Effector memory CD8-positive, alpha-beta T cell (primary cell): ENCODE measurements around the gene DCD.
"Not testable (repeated sequence)": the region's sequence is repeated elsewhere in the genome, so short reads cannot be mapped to it uniquely, and the experiment has no call there.

Experiments used
- ATAC-seq: fragments of 150-1000 bp; cut with Tn5 transposase; replicated peaks from 2 replicates; pipeline ENCODE4 v1.10.0; 2021; ENCODE audit warnings: mild to moderate bottlenecking, moderate library complexity
- DNase-seq, 3 experiments: peaks; one replicate each; pipeline ENCODE4 v3.0.0; 2021
- H3K27ac Mint-ChIP-seq, 2 donors: one replicate each; pipeline ENCODE4 v1.8.0; 2022; ENCODE audit warnings: mild to moderate bottlenecking in 2 of 2, mixed read lengths in 2 of 2, moderate library complexity in 2 of 2
- H3K27me3 Mint-ChIP-seq, 2 donors: one replicate each; pipeline ENCODE4 v1.8.0; 2022; ENCODE audit warnings: mixed read lengths in 2 of 2
- H3K36me3 Mint-ChIP-seq: one replicate; pipeline ENCODE4 v1.8.0; 2022; ENCODE audit warnings: mild to moderate bottlenecking, moderate library complexity, mixed read lengths; ENCODE audit not compliant: insufficient read depth
- H3K4me1 Mint-ChIP-seq, 2 donors: one replicate each; pipeline ENCODE4 v1.8.0; 2022; ENCODE audit warnings: low read depth in 2 of 2, mixed read lengths in 2 of 2
- H3K4me3 Mint-ChIP-seq, 2 donors: one replicate each; pipeline ENCODE4 v1.8.0; 2022; ENCODE audit warnings: mild to moderate bottlenecking in 2 of 2, mixed read lengths in 2 of 2, moderate library complexity in 2 of 2
- H3K9me3 Mint-ChIP-seq, 2 donors: one replicate each; pipeline ENCODE4 v1.8.0; 2022; ENCODE audit warnings: mixed read lengths in 2 of 2

Gene DCD

DNA sequence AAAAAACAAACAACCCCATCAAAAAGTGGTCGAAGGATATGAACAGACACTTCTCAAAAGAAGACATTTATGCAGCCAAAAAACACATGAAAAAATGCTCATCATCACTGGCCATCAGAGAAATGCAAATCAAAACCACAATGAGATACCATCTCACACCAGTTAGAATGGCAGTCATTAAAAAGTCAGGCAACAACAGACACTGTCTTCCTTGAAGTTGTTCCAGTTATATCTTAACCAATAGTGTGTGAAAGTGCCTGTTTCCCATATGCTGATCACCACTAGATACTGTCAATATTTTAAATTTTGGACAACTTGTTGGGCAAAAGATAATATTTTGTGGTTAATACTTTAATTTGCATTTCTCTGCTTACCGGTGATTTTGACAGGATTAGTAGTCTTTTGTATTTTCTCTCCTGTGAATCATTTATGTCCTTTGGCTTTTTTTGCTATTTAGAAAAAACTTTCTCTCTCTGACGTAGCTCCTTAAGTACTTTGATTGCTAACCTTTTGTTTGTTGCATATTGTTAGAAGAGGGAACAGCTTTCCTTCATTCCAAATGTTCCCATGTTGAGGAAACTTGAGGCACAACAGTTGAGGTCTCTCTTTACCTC lies 17.0 kb upstream of the DCD start:
- ATAC-seq, DNase-seq, H3K4me1 Mint-ChIP-seq, H3K36me3 Mint-ChIP-seq, H3K27ac Mint-ChIP-seq, H3K4me3 Mint-ChIP-seq, H3K9me3 Mint-ChIP-seq: not testable (repeated sequence)
- H3K27me3 Mint-ChIP-seq, result peaks cover 24 to 29% of the 10 kb centered on the region in 2 donors

GRCh38 chr12:54663603-54664002 lies 15.4 kb upstream of the DCD start:
- no peaks in the 10 kb centered on the region for H3K9me3 Mint-ChIP-seq
- ATAC-seq (no peak), DNase-seq (no peak)
- H3K27me3 Mint-ChIP-seq, result peaks cover 23 to 33% of the 10 kb centered on the region in 2 donors
- no peak overlapping the region for H3K27ac Mint-ChIP-seq
- peaks cover 0 to under 1% of the 10 kb centered on the region in 2 donors for H3K4me1 Mint-ChIP-seq
- H3K4me3 Mint-ChIP-seq, result no peak overlapping the region
- no peaks in the 10 kb centered on the region for H3K36me3 Mint-ChIP-seq

DNA sequence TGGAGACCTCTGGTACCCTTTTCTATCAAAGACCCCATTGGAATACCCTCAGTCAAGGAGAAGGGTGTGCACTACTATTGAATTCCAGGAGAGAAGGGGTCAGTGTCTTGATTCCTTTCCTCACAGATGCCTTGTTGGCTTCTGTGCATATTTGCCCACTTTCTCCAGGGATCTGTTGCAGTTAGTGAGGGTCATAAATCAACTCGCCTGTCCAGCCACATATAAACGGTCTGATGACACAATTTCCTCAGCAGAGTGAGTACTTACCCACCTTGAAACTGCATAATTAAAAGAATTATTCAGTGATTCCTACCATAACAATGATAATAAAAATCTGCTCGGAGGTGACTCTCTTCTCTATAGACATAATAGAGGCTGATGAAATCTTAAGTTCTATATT lies 13.9 kb upstream of the DCD start:
- Mint-ChIP-seq H3K9me3 (no peaks in the 10 kb centered on the region), H3K36me3 (no peaks in the 10 kb centered on the region), H3K27me3 (peaks cover 24 to 48% of the 10 kb centered on the region in 2 donors), H3K27ac (no peak overlapping the region), H3K4me1 (peaks cover 0 to 2% of the 10 kb centered on the region in 2 donors), H3K4me3 (no peak overlapping the region)
- no peak for DNase-seq
- no peak for ATAC-seq

DNA sequence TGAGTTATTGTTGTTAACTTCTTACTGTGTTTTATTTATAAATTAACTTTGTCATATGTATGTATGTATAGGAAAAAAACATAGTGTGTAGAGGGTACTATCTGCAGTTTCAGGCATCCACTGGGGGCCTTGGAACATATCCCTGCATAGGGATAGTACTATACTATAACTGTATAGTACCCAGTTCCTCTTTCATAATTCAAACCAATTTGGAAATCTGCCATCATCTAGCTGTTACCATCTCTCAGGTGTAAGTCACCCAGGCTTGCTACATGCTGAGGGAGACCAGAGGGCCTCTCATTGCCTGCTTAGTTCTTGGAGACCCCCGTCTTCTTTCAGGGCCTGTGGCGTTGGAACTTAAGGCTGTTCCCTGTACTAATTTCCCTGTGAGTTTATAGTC lies 12.9 kb upstream of the DCD start:
- H3K27me3 Mint-ChIP-seq, result peaks cover 15 to 55% of the 10 kb centered on the region in 2 donors
- no peaks in the 10 kb centered on the region for H3K36me3 Mint-ChIP-seq
- peaks cover 0 to 2% of the 10 kb centered on the region in 2 donors for H3K4me1 Mint-ChIP-seq
- no peak overlapping the region for H3K27ac Mint-ChIP-seq
- ATAC-seq (no peak), DNase-seq (no peak)
- H3K4me3 Mint-ChIP-seq, result no peak overlapping the region
- H3K9me3 Mint-ChIP-seq, result no peaks in the 10 kb centered on the region

DNA sequence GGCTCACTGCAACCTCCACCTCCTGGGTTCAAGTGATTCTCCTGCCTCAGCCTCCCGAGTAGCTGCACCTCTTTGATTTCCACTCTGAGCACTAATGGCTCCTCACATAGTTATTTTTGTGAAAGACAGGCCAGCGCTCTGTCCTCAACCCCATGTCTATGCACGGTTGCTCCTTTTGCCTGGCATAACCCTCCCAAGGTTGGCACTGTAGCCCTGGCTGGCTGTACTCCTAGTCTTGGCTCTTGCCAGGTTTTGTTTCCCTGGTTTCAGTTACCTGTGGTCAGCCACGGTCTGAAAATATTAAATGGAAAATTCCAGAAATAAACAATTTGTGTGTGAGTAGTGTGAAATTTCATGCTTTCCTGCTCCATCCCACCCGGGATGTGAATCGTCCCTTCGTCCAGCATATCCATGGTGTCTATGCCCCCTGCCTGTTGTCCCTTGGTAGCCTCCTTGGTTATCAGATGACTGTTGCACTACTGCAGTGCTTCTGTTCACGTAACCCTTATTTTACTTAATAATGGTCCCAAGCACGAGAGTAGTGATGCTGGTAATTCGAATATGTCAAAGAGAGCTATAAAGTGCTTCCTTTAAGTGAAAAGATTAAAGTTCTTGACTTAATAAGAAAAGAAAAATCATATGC lies 12.3 kb upstream of the DCD start:
- Mint-ChIP-seq H3K27me3 (peaks cover 14 to 57% of the 10 kb centered on the region in 2 donors), H3K36me3 (no peaks in the 10 kb centered on the region), H3K27ac (no peak overlapping the region), H3K4me3 (no peak overlapping the region), H3K4me1 (peaks cover 0 to 2% of the 10 kb centered on the region in 2 donors), H3K9me3 (no peaks in the 10 kb centered on the region)
- DNase-seq (no peak), ATAC-seq (no peak)

GRCh38 chr12:54658306-54659264 lies 10.4 kb upstream of the DCD start:
- peaks cover 14 to 69% of the 10 kb centered on the region in 2 donors for H3K27me3 Mint-ChIP-seq
- no peak overlapping the region for H3K27ac Mint-ChIP-seq
- DNase-seq (peak; percentile 12 to 38 (median 15)), ATAC-seq (peak; percentile 51)
- peaks cover 0 to 2% of the 10 kb centered on the region in 2 donors for H3K4me1 Mint-ChIP-seq
- no peak overlapping the region for H3K4me3 Mint-ChIP-seq
- H3K9me3 Mint-ChIP-seq, result no peaks in the 10 kb centered on the region
- no peaks in the 10 kb centered on the region for H3K36me3 Mint-ChIP-seq

- Mint-ChIP-seq H3K36me3 (no peaks in the 10 kb centered on the region), H3K27ac (no peak overlapping the region), H3K4me1 (peaks cover 0 to 2% of the 10 kb centered on the region in 2 donors), H3K9me3 (no peaks in the 10 kb centered on the region), H3K27me3 (peaks cover 26 to 69% of the 10 kb centered on the region in 2 donors), H3K4me3 (no peak overlapping the region)
- ATAC-seq, result no peak
- no peak for DNase-seq
Observed at GRCh38 chr12:54657105-54657607, 9.0 kb upstream of the DCD start.

GRCh38 chr12:54654926-54655325 lies 6.8 kb upstream of the DCD start:
- H3K9me3 Mint-ChIP-seq, result no peaks in the 10 kb centered on the region
- no peak for ATAC-seq
- peaks cover 19 to 50% of the 10 kb centered on the region in 2 donors for H3K27me3 Mint-ChIP-seq
- no peak for DNase-seq
- no peaks in the 10 kb centered on the region for H3K36me3 Mint-ChIP-seq
- H3K4me1 Mint-ChIP-seq, result peaks cover 0 to 2% of the 10 kb centered on the region in 2 donors
- H3K4me3 Mint-ChIP-seq, result no peak overlapping the region
- no peak overlapping the region for H3K27ac Mint-ChIP-seq

GRCh38 chr12:54653025-54653424 lies 4.9 kb upstream of the DCD start:
- DNase-seq, result no peak
- no peaks in the 10 kb centered on the region for H3K36me3 Mint-ChIP-seq
- H3K27me3 Mint-ChIP-seq, result peaks cover 12 to 32% of the 10 kb centered on the region in 2 donors
- H3K4me3 Mint-ChIP-seq, result no peak overlapping the region
- ATAC-seq, result no peak
- H3K4me1 Mint-ChIP-seq, result no peaks in the 10 kb centered on the region
- no peaks in the 10 kb centered on the region for H3K9me3 Mint-ChIP-seq
- H3K27ac Mint-ChIP-seq, result no peak overlapping the region

DNA sequence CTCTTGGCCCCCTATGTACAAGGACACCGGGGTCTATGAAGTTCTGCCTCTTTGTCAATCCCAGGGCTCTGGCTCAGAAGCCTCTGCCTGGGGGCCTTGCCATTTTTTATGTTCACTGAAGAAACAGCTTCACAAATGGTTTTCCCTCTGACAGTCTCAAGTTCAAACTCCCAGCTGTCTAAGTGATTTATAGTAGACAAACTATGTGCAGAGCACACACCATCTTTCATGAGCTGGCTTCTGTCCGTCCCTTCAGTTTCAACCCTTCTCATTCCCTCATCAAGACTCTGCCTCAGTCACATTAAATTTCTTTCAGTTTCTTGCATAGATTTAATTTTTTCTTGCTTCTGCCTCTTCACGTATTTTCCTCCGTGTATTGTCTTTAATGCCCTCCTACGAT lies 2.7 kb upstream of the DCD start:
- ATAC-seq (no peak), DNase-seq (no peak)
- H3K9me3 Mint-ChIP-seq, result no peaks in the 10 kb centered on the region
- no peak overlapping the region for H3K27ac Mint-ChIP-seq
- H3K36me3 Mint-ChIP-seq, result no peaks in the 10 kb centered on the region
- peaks cover 33 to 36% of the 10 kb centered on the region in 2 donors for H3K27me3 Mint-ChIP-seq
- H3K4me1 Mint-ChIP-seq, result no peaks in the 10 kb centered on the region
- H3K4me3 Mint-ChIP-seq, result no peak overlapping the region

- ATAC-seq, result no peak
- no peak overlapping the region for H3K4me3 Mint-ChIP-seq
- DNase-seq, result no peak
- peaks cover 38 to 40% of the 10 kb centered on the region in 2 donors for H3K27me3 Mint-ChIP-seq
- H3K4me1 Mint-ChIP-seq, result no peaks in the 10 kb centered on the region
- H3K27ac Mint-ChIP-seq, result no peak overlapping the region
- H3K36me3 Mint-ChIP-seq, result no peaks in the 10 kb centered on the region
- H3K9me3 Mint-ChIP-seq, result no peaks in the 10 kb centered on the region
Observed at GRCh38 chr12:54650409-54650808, 2.2 kb upstream of the DCD start.

DNA sequence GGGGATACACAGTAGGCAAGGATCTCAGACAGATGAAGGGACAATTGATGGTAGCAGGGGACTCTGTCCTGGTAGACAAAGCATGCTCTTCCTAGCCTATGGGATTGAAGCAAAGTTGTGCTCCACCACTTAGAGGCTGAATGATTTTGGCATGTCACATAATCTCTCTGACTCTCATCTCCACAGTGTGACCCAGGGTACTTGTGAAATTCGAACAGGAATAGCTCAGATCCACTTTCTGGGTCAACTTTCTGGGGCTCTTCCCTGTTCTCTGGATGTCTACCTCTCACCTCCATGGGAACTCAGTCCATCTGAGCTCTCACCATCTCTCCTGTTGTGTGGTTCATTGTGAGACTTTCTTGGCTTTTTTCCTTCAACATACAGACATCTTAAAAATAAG lies 1.7 kb upstream of the DCD start:
- DNase-seq, result no peak
- Mint-ChIP-seq H3K4me3 (no peak overlapping the region), H3K36me3 (no peaks in the 10 kb centered on the region), H3K9me3 (no peaks in the 10 kb centered on the region), H3K27ac (no peak overlapping the region), H3K27me3 (peaks cover 42 to 44% of the 10 kb centered on the region in 2 donors), H3K4me1 (no peaks in the 10 kb centered on the region)
- ATAC-seq, result no peak

DNA sequence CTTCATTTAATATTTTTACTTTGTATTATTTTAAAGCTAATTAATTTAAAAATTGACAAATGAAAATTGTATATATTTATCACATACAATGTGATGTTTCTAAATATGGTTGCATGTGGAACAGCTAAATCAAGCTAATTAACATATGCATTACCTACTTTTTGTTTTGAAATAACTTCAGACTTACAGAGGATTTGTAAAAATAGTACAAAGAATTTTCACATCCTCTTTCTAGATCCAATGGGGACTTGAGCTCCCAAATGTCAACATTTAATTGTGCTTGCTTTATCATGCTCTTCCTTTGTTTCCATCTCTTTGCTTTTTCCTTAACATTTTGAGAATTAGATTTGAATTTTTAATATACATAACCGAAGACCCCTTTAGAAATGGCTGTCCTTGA lies 6.6 kb downstream of the DCD start:
- ATAC-seq (no peak), DNase-seq (no peak)
- Mint-ChIP-seq H3K36me3 (peaks cover 4% of the 10 kb centered on the region), H3K9me3 (no peaks in the 10 kb centered on the region), H3K4me1 (no peaks in the 10 kb centered on the region), H3K27me3 (peaks cover 38 to 47% of the 10 kb centered on the region in 2 donors), H3K27ac (no peak overlapping the region), H3K4me3 (no peak overlapping the region)
